GM23338 (cell line): ENCODE results near the gene CATSPERZ. TPM values are rescaled to one million over a fixed set of nuclear protein-coding genes. Genes with fewer than 3 reads are reported as not detected.

Experiments used
- ATAC-seq: fragments of 200-7000 bp; cut with Tn5 transposase; 3 replicates; pipeline ENCODE4 v1.9.1; 2020
- DNase-seq: peaks from one replicate; pipeline ENCODE4 v3.0.0-alpha.2; 2015; ENCODE audit warnings: low spot score
- H2AFZ ChIP-seq: fragments of 200-600 bp; sonication (generic); 2 replicates; pipeline ENCODE4 v1.8.0; 2016; ENCODE audit warnings: antibody characterized with exemption, mild to moderate bottlenecking, moderate library complexity
- H3F3A ChIP-seq: fragments of 200-600 bp; sonication (generic); replicated peaks from 2 replicates; pipeline ENCODE4 v1.8.0; 2017; ENCODE audit warnings: antibody characterized with exemption, mixed run types, low read depth
- H3K27ac ChIP-seq: fragments of 200-600 bp; sonication (generic); 2 replicates; pipeline ENCODE4 v1.6.1; 2016; ENCODE audit warnings: low read depth
- H3K27me3 ChIP-seq: fragments of 200-600 bp; sonication (generic); 2 replicates; pipeline ENCODE4 v1.8.0; 2016; ENCODE audit warnings: mild to moderate bottlenecking, mixed run types, moderate library complexity; ENCODE audit not compliant: insufficient read depth
- H3K36me3 ChIP-seq: fragments of 200-600 bp; sonication (generic); 2 replicates; pipeline ENCODE4 v1.8.0; 2016; ENCODE audit warnings: mild to moderate bottlenecking; ENCODE audit not compliant: insufficient read depth
- H3K4me1 ChIP-seq: fragments of 200-600 bp; sonication (generic); 2 replicates; pipeline ENCODE4 v1.8.0; 2016; ENCODE audit warnings: mild to moderate bottlenecking, moderate library complexity; ENCODE audit not compliant: insufficient read depth
- H3K4me2 ChIP-seq: fragments of 200-600 bp; sonication (generic); 2 replicates; pipeline ENCODE4 v1.7.1; 2017; ENCODE audit warnings: mixed run types
- H3K4me3 ChIP-seq: fragments of 200-600 bp; sonication (generic); 2 replicates; pipeline ENCODE4 v1.6.1; 2016; ENCODE audit warnings: mixed run types
- H3K79me2 ChIP-seq: fragments of 200-600 bp; sonication (generic); replicated peaks from 2 replicates; pipeline ENCODE4 v1.8.0; 2017; ENCODE audit warnings: mild to moderate bottlenecking; ENCODE audit not compliant: insufficient read depth
- H3K9me2 ChIP-seq: fragments of 200-600 bp; sonication (generic); 2 replicates; pipeline ENCODE4 v1.8.0; 2017; ENCODE audit not compliant: insufficient read depth
- H4K20me1 ChIP-seq: fragments of 200-600 bp; sonication (generic); replicated peaks from 2 replicates; pipeline ENCODE4 v1.8.0; 2017; ENCODE audit warnings: mild to moderate bottlenecking; ENCODE audit not compliant: insufficient read depth
- H3K27ac Mint-ChIP-seq: 2 replicates; pipeline ENCODE4 v1.8.0; 2020; ENCODE audit warnings: inconsistent platforms, mild to moderate bottlenecking, moderate library complexity, mixed read lengths
- H3K27me3 Mint-ChIP-seq: 3 replicates; pipeline ENCODE4 v1.8.0; 2022; ENCODE audit warnings: low read depth, mild to moderate bottlenecking, moderate library complexity, mixed read lengths, inconsistent platforms; ENCODE audit not compliant: insufficient read depth, poor library complexity
- H3K36me3 Mint-ChIP-seq: 3 replicates; pipeline ENCODE4 v1.8.0; 2021; ENCODE audit warnings: low read depth, mild to moderate bottlenecking, inconsistent platforms, moderate library complexity, mixed read lengths
- H3K4me1 Mint-ChIP-seq: 3 replicates; pipeline ENCODE4 v1.8.0; 2020; ENCODE audit warnings: mild to moderate bottlenecking, inconsistent platforms, mixed read lengths
- H3K4me3 Mint-ChIP-seq: 3 replicates; pipeline ENCODE4 v1.8.0; 2021; ENCODE audit warnings: moderate library complexity, mild to moderate bottlenecking, inconsistent platforms, mixed read lengths
- H3K9me3 Mint-ChIP-seq: 3 replicates; pipeline ENCODE4 v1.8.0; 2020; ENCODE audit warnings: moderate library complexity, mild to moderate bottlenecking, inconsistent platforms, mixed read lengths
- CREB1 ChIP-seq: fragments of 250-450 bp; sonication (Bioruptor Pico); IDR thresholded peaks from 2 replicates; pipeline ENCODE4 v1.5.0; 2020; ENCODE audit warnings: low read depth, mild to moderate bottlenecking, moderate library complexity
- CTCF ChIP-seq, 2 experiments: fragments of 200-600 bp in 1 of 2; sonication (generic) in 1 of 2; conservative IDR thresholded peaks; 2 replicates each; pipeline versions ENCODE4 v1.5.1 to v1.6.1; 2016 to 2017; ENCODE audit warnings: antibody characterized with exemption in 2 of 2, low read depth in 2 of 2, mild to moderate bottlenecking in 2 of 2, moderate library complexity in 1 of 2
- EZH2 ChIP-seq: fragments of 200-600 bp; sonication (generic); IDR thresholded peaks from one replicate; pipeline ENCODE4 v1.8.0; 2017; ENCODE audit warnings: antibody characterized with exemption, mild to moderate bottlenecking, low read depth; ENCODE audit not compliant: unreplicated experiment
- EZH2phosphoT487 ChIP-seq: fragments of 200-600 bp; sonication (generic); IDR thresholded peaks from one replicate; pipeline ENCODE4 v1.8.1; 2018; ENCODE audit warnings: antibody characterized with exemption; ENCODE audit not compliant: unreplicated experiment
- JUNB ChIP-seq: IDR thresholded peaks from one replicate; pipeline ENCODE4 v1.6.1; 2016; ENCODE audit warnings: antibody characterized with exemption; ENCODE audit not compliant: unreplicated experiment
- NANOG ChIP-seq: IDR thresholded peaks from 2 replicates; pipeline ENCODE4 v1.6.1; 2016; ENCODE audit warnings: antibody characterized with exemption, borderline replicate concordance
- POLR2AphosphoS5 ChIP-seq: IDR thresholded peaks from 2 replicates; pipeline ENCODE4 v1.6.1; 2016; ENCODE audit warnings: antibody characterized with exemption, low read depth
- STAT1 ChIP-seq: IDR thresholded peaks from one replicate; pipeline ENCODE4 v1.6.1; 2016; ENCODE audit warnings: antibody characterized with exemption; ENCODE audit not compliant: unreplicated experiment
- ZNF114 ChIP-seq: fragments of 250-450 bp; sonication (Bioruptor Pico); IDR thresholded peaks from 2 replicates; pipeline ENCODE4 v1.5.0; 2020; ENCODE audit warnings: mild to moderate bottlenecking, moderate library complexity
- ZNF331 ChIP-seq: fragments of 250-450 bp; sonication (Bioruptor Pico); IDR thresholded peaks from 2 replicates; pipeline ENCODE4 v1.5.0; 2020; ENCODE audit warnings: low read depth, mild to moderate bottlenecking, moderate library complexity
- polyA plus RNA-seq: library from polyadenylated mRNA; unstranded; fragments of >200 nt; fragmentation: Nextera tagmentation; extraction: Ambion mirVana; gene quantifications from 2 replicates; pipeline ENCODE4 v1.2.1, GENCODE V29; 2016
- total RNA-seq: library from RNA; depleted of rRNA; stranded (reverse); fragments of >200 nt; shearing (Covaris generic); gene quantifications from 2 replicates; pipeline ENCODE4 v1.2.3, GENCODE V29; 2014
- TF ChIP-seq, protein P1 (sequence below): fragments of 250-450 bp; sonication (Bioruptor Pico); IDR thresholded peaks from 2 replicates; pipeline ENCODE4 v1.5.0; 2020; ENCODE audit warnings: mild to moderate bottlenecking, moderate library complexity
- TF ChIP-seq, protein P2 (sequence below): IDR thresholded peaks from 2 replicates; pipeline ENCODE4 v1.6.1; 2016; ENCODE audit warnings: antibody characterized with exemption
- TF ChIP-seq, protein P3 (sequence below): IDR thresholded peaks from one replicate; pipeline ENCODE4 v1.6.1; 2018; ENCODE audit warnings: antibody characterized with exemption; ENCODE audit not compliant: unreplicated experiment

The CATSPERZ gene
- total and polyA plus RNA-seq, 2 experiments from 2014 or later, result 0.99 TPM; not detected in 1

- Mint-ChIP-seq H3K9me3 (no peaks in the 10 kb centered on the region), H3K4me1 (peaks cover 12% of the 10 kb centered on the region), H3K4me3 (no peak overlapping the region), H3K27me3 (peaks cover 23% of the 10 kb centered on the region), H3K27ac (no peak overlapping the region), H3K36me3 (no peaks in the 10 kb centered on the region)
- Histone ChIP-seq H3K36me3 (no peaks in the 10 kb centered on the region), H3F3A (0 out of 2 replicates have a peak, but pooled peaks cover 5% of the 10 kb centered on the region), H3K9me2 (no peaks in the 10 kb centered on the region), H3K4me2 (no peak overlapping the region), H4K20me1 (no peaks in the 10 kb centered on the region), H3K27me3 (no peaks in the 10 kb centered on the region), H3K4me1 (peaks cover 11% of the 10 kb centered on the region; the same call in 1 of the 2 replicates), H2AFZ (no peak overlapping the region), H3K4me3 (no peak overlapping the region), H3K79me2 (no peaks in the 10 kb centered on the region), H3K27ac (no peak overlapping the region)
- ATAC-seq (no peak), DNase-seq (no peak)
- TF ChIP-seq, protein P1, sequence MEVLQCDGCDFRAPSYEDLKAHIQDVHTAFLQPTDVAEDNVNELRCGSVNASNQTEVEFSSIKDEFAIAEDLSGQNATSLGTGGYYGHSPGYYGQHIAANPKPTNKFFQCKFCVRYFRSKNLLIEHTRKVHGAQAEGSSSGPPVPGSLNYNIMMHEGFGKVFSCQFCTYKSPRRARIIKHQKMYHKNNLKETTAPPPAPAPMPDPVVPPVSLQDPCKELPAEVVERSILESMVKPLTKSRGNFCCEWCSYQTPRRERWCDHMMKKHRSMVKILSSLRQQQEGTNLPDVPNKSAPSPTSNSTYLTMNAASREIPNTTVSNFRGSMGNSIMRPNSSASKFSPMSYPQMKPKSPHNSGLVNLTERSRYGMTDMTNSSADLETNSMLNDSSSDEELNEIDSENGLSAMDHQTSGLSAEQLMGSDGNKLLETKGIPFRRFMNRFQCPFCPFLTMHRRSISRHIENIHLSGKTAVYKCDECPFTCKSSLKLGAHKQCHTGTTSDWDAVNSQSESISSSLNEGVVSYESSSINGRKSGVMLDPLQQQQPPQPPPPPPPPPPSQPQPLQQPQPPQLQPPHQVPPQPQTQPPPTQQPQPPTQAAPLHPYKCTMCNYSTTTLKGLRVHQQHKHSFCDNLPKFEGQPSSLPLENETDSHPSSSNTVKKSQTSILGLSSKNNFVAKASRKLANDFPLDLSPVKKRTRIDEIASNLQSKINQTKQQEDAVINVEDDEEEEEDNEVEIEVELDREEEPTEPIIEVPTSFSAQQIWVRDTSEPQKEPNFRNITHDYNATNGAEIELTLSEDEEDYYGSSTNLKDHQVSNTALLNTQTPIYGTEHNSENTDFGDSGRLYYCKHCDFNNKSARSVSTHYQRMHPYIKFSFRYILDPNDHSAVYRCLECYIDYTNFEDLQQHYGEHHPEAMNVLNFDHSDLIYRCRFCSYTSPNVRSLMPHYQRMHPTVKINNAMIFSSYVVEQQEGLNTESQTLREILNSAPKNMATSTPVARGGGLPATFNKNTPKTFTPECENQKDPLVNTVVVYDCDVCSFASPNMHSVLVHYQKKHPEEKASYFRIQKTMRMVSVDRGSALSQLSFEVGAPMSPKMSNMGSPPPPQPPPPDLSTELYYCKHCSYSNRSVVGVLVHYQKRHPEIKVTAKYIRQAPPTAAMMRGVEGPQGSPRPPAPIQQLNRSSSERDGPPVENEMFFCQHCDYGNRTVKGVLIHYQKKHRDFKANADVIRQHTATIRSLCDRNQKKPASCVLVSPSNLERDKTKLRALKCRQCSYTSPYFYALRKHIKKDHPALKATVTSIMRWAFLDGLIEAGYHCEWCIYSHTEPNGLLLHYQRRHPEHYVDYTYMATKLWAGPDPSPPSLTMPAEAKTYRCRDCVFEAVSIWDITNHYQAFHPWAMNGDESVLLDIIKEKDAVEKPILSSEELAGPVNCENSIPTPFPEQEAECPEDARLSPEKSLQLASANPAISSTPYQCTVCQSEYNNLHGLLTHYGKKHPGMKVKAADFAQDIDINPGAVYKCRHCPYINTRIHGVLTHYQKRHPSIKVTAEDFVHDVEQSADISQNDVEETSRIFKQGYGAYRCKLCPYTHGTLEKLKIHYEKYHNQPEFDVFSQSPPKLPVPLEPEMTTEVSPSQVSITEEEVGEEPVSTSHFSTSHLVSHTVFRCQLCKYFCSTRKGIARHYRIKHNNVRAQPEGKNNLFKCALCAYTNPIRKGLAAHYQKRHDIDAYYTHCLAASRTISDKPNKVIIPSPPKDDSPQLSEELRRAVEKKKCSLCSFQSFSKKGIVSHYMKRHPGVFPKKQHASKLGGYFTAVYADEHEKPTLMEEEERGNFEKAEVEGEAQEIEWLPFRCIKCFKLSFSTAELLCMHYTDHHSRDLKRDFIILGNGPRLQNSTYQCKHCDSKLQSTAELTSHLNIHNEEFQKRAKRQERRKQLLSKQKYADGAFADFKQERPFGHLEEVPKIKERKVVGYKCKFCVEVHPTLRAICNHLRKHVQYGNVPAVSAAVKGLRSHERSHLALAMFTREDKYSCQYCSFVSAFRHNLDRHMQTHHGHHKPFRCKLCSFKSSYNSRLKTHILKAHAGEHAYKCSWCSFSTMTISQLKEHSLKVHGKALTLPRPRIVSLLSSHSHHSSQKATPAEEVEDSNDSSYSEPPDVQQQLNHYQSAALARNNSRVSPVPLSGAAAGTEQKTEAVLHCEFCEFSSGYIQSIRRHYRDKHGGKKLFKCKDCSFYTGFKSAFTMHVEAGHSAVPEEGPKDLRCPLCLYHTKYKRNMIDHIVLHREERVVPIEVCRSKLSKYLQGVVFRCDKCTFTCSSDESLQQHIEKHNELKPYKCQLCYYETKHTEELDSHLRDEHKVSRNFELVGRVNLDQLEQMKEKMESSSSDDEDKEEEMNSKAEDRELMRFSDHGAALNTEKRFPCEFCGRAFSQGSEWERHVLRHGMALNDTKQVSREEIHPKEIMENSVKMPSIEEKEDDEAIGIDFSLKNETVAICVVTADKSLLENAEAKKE (CRISPR knock-in tag), result no peak
- TF ChIP-seq POLR2AphosphoS5, result no peak
- no peak for TF ChIP-seq CTCF (conservative IDR thresholded peaks at IDR 0.05; ENCODE audit: low read depth in 2 of 2)
- TF ChIP-seq EZH2phosphoT487, result no peak
- TF ChIP-seq EZH2, result no peak
- TF ChIP-seq, protein P2, sequence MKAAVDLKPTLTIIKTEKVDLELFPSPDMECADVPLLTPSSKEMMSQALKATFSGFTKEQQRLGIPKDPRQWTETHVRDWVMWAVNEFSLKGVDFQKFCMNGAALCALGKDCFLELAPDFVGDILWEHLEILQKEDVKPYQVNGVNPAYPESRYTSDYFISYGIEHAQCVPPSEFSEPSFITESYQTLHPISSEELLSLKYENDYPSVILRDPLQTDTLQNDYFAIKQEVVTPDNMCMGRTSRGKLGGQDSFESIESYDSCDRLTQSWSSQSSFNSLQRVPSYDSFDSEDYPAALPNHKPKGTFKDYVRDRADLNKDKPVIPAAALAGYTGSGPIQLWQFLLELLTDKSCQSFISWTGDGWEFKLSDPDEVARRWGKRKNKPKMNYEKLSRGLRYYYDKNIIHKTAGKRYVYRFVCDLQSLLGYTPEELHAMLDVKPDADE, result no peak
- TF ChIP-seq ZNF331 (CRISPR knock-in tag), result no peak
- no peak for TF ChIP-seq ZNF114
- TF ChIP-seq, protein P3, sequence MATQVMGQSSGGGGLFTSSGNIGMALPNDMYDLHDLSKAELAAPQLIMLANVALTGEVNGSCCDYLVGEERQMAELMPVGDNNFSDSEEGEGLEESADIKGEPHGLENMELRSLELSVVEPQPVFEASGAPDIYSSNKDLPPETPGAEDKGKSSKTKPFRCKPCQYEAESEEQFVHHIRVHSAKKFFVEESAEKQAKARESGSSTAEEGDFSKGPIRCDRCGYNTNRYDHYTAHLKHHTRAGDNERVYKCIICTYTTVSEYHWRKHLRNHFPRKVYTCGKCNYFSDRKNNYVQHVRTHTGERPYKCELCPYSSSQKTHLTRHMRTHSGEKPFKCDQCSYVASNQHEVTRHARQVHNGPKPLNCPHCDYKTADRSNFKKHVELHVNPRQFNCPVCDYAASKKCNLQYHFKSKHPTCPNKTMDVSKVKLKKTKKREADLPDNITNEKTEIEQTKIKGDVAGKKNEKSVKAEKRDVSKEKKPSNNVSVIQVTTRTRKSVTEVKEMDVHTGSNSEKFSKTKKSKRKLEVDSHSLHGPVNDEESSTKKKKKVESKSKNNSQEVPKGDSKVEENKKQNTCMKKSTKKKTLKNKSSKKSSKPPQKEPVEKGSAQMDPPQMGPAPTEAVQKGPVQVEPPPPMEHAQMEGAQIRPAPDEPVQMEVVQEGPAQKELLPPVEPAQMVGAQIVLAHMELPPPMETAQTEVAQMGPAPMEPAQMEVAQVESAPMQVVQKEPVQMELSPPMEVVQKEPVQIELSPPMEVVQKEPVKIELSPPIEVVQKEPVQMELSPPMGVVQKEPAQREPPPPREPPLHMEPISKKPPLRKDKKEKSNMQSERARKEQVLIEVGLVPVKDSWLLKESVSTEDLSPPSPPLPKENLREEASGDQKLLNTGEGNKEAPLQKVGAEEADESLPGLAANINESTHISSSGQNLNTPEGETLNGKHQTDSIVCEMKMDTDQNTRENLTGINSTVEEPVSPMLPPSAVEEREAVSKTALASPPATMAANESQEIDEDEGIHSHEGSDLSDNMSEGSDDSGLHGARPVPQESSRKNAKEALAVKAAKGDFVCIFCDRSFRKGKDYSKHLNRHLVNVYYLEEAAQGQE, result no peak
- no peak for TF ChIP-seq CREB1 (CRISPR knock-in tag)
- no peak for TF ChIP-seq STAT1
- TF ChIP-seq JUNB, result no peak
- no peak for TF ChIP-seq NANOG
These were observed 38.6 kb downstream of the CATSPERZ start for GRCh38 chr11:64338716-64339115.
